ENCODE measurements around the gene DUS1L.

Gene DUS1L

GRCh38 chr17:82023447-82024241, 42.0 kb downstream of the DUS1L start:
- no peak for DNase-seq (ENCODE audit: low read depth in 3 of 3)

GRCh38 chr17:82022981-82023446, 42.6 kb downstream of the DUS1L start, which contains the start of gene LRRC45:
Gene LRRC45 (plus strand): TSS chr17:82023305. CDS start chr17:82023644, 339 bp downstream.
- peak; percentile 99 to 100 (median 99) for DNase-seq (ENCODE audit: low read depth in 3 of 3)

GRCh38 chr17:82022310-82022980, 43.2 kb downstream of the DUS1L start, which contains the start of gene CENPX:
Gene CENPX (minus strand): TSS chr17:82022878. CDS start chr17:82022861, 17 bp downstream.
- DNase-seq (ENCODE audit: low read depth in 3 of 3): no peak

- DNase-seq (ENCODE audit: low read depth in 3 of 3): no peak
Observed at GRCh38 chr17:82021900-82022309, 43.7 kb downstream of the DUS1L start.

- DNase-seq (ENCODE audit: low read depth in 3 of 3): peak in 1 of 3 experiments; percentile 33
Observed at GRCh38 chr17:82021107-82021899, 44.3 kb downstream of the DUS1L start.

GRCh38 chr17:82020572-82021106, 45.0 kb downstream of the DUS1L start:
- DNase-seq (ENCODE audit: low read depth in 3 of 3): no peak

- peak in 2 of 3 experiments; percentile 29 to 53 for DNase-seq (ENCODE audit: low read depth in 3 of 3)
Observed at GRCh38 chr17:82019690-82020571, 45.7 kb downstream of the DUS1L start.

GRCh38 chr17:82018989-82019689, 46.5 kb downstream of the DUS1L start:
- DNase-seq (ENCODE audit: low read depth in 3 of 3): no peak

GRCh38 chr17:82018152-82018988, 47.2 kb downstream of the DUS1L start:
- no peak for DNase-seq (ENCODE audit: low read depth in 3 of 3)

GRCh38 chr17:82017612-82018151, 47.9 kb downstream of the DUS1L start:
- DNase-seq (ENCODE audit: low read depth in 3 of 3): no peak

- no peak for DNase-seq (ENCODE audit: low read depth in 3 of 3)
Observed at GRCh38 chr17:82016875-82017459, 48.6 kb downstream of the DUS1L start.

- no peak for DNase-seq (ENCODE audit: low read depth in 3 of 3)
Observed at GRCh38 chr17:82016061-82016874, 49.3 kb downstream of the DUS1L start.

- DNase-seq (ENCODE audit: low read depth in 3 of 3): no peak
Observed at GRCh38 chr17:82015311-82015971, 50.2 kb downstream of the DUS1L start.

GRCh38 chr17:82014971-82015310, 50.7 kb downstream of the DUS1L start:
- no peak for DNase-seq (ENCODE audit: low read depth in 3 of 3)

- no peak for DNase-seq (ENCODE audit: low read depth in 3 of 3)
Observed at GRCh38 chr17:82014432-82014831, 51.2 kb downstream of the DUS1L start.

GRCh38 chr17:82013772-82014321, 51.8 kb downstream of the DUS1L start:
- no peak for DNase-seq (ENCODE audit: low read depth in 3 of 3)

- DNase-seq (ENCODE audit: low read depth in 3 of 3): no peak
Observed at GRCh38 chr17:82013341-82013740, 52.3 kb downstream of the DUS1L start.
